Measurements from ENCODE around the gene TMEM92.
"Not testable (repeated sequence)": the region's sequence is repeated elsewhere in the genome, so short reads cannot be mapped to it uniquely, and the experiment has no call there.

TMEM92 gene

GRCh38 chr17:50270435-50271362 is 3.6 kb upstream of the TMEM92 start:
- Histone ChIP-seq H3K9me3 (ENCODE audit: insufficient read depth, low read length) (no peaks in the 10 kb centered on the region), H3K79me2 (ENCODE audit: low read length) (peaks cover 13% of the 10 kb centered on the region), H4K20me1 (ENCODE audit: insufficient read depth, low read length) (no peaks in the 10 kb centered on the region), H3K4me3 (ENCODE audit: low read length) (no peak overlapping the region), H3K4me2 (ENCODE audit: low read length) (no peak overlapping the region), H3K4me1 (ENCODE audit: low read length) (peaks cover 18% of the 10 kb centered on the region), H3K9ac (ENCODE audit: low read length) (no peak overlapping the region), H3K27me3 (ENCODE audit: low read depth, low read length) (no peaks in the 10 kb centered on the region), H3K36me3 (replicated peaks; ENCODE audit: low read depth, low read length) (no peaks in the 10 kb centered on the region), H2AFZ (ENCODE audit: low read depth, low read length) (no peak overlapping the region), H3K27ac (ENCODE audit: low read length) (no peak overlapping the region)
- no peak for TF ChIP-seq CTCF (IDR thresholded peaks at IDR 0.05; ENCODE audit: low read depth, low read length)
- no peak for TF ChIP-seq EZH2phosphoT487 (IDR thresholded peaks at IDR 0.05; ENCODE audit: low read depth)

DNA sequence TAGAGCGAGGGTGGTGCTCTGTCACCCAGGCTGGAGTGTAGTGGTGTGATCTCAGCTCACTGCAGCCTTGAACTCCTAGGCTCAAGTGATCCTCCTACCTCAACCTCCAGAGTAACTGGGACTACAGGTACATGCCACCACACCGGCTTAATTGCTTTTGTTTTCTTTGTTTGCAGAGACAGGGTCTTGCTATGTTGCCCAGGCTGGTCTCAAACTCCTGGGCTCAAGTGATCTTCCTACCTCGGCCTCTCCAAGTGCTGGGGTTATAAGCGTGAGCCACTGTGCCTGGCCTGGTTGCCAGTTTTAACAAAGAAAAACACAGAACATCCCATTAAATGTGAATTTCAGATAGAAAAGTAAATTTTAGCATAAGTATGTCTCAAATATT is 2.9 kb upstream of the TMEM92 start:
- Histone ChIP-seq H3K79me2 (ENCODE audit: low read length) (peaks cover 13% of the 10 kb centered on the region), H3K4me1 (ENCODE audit: low read length) (peaks cover 25% of the 10 kb centered on the region)
- H3K4me2 ChIP-seq (ENCODE audit: low read length); H3K36me3 ChIP-seq (replicated peaks; ENCODE audit: low read depth, low read length); H3K27ac ChIP-seq (ENCODE audit: low read length); H3K9me3 ChIP-seq (ENCODE audit: insufficient read depth, low read length); H3K4me3 ChIP-seq (ENCODE audit: low read length); H3K9ac ChIP-seq (ENCODE audit: low read length); H2AFZ ChIP-seq (ENCODE audit: low read depth, low read length); H4K20me1 ChIP-seq (ENCODE audit: insufficient read depth, low read length); H3K27me3 ChIP-seq (ENCODE audit: low read depth, low read length): not testable (repeated sequence)

- H3K9me3 ChIP-seq (ENCODE audit: insufficient read depth, low read length) = no peaks in the 10 kb centered on the region
- H3K9ac ChIP-seq (ENCODE audit: low read length) = 0 out of 2 replicates have a peak overlapping the region, but pooled peaks have one; percentile 67
- peaks cover 13% of the 10 kb centered on the region for H3K79me2 ChIP-seq (ENCODE audit: low read length)
- H3K27ac ChIP-seq (ENCODE audit: low read length) = no peak overlapping the region
- no peaks in the 10 kb centered on the region for H4K20me1 ChIP-seq (ENCODE audit: insufficient read depth, low read length)
- H2AFZ ChIP-seq (ENCODE audit: low read depth, low read length) = no peak overlapping the region; the same call in 1 of the 2 replicates
- peaks cover 34% of the 10 kb centered on the region for H3K4me1 ChIP-seq (ENCODE audit: low read length)
- no peaks in the 10 kb centered on the region for H3K36me3 ChIP-seq (replicated peaks; ENCODE audit: low read depth, low read length)
- peak overlapping the region; percentile 71 for H3K4me2 ChIP-seq (ENCODE audit: low read length)
- H3K27me3 ChIP-seq (ENCODE audit: low read depth, low read length) = no peaks in the 10 kb centered on the region
- TF ChIP-seq EZH2phosphoT487 (IDR thresholded peaks at IDR 0.05; ENCODE audit: low read depth) (no peak), CTCF (IDR thresholded peaks at IDR 0.05; ENCODE audit: low read depth, low read length) (no peak)
- H3K4me3 ChIP-seq (ENCODE audit: low read length) = peak overlapping the region; percentile 78
These were observed 2.0 kb upstream of the TMEM92 start for GRCh38 chr17:50272246-50272645.

- TF ChIP-seq CTCF (IDR thresholded peaks at IDR 0.05; ENCODE audit: low read depth, low read length) = peak; percentile 80
- TF ChIP-seq EZH2phosphoT487 (IDR thresholded peaks at IDR 0.05; ENCODE audit: low read depth) = no peak
- Histone ChIP-seq H3K4me2 (ENCODE audit: low read length) (peak overlapping the region; percentile 71), H2AFZ (ENCODE audit: low read depth, low read length) (peak overlapping the region; percentile 93), H3K4me3 (ENCODE audit: low read length) (peak overlapping the region; percentile 78), H3K9ac (ENCODE audit: low read length) (peak overlapping the region; percentile 67), H3K27me3 (ENCODE audit: low read depth, low read length) (no peaks in the 10 kb centered on the region), H3K79me2 (ENCODE audit: low read length) (peaks cover 21% of the 10 kb centered on the region), H3K36me3 (replicated peaks; ENCODE audit: low read depth, low read length) (peaks cover 6% of the 10 kb centered on the region), H3K27ac (ENCODE audit: low read length) (no peak overlapping the region), H3K4me1 (ENCODE audit: low read length) (peaks cover 41% of the 10 kb centered on the region), H4K20me1 (ENCODE audit: insufficient read depth, low read length) (no peaks in the 10 kb centered on the region), H3K9me3 (ENCODE audit: insufficient read depth, low read length) (no peaks in the 10 kb centered on the region)
These were observed 1.3 kb upstream of the TMEM92 start for GRCh38 chr17:50272711-50273653.

Data from OCI-LY3 (cell line).